GM18873 (cell line): ENCODE results near the gene COL4A2.
A peak's percentile ranks its signal among the peaks of the same experiment; 100 is the strongest.
"Not testable (repeated sequence)": the region's sequence is repeated elsewhere in the genome, so short reads cannot be mapped to it uniquely, and the experiment has no call there.

Experiments used
- ATAC-seq: cut with Tn5 transposase; IDR thresholded peaks from one replicate; pipeline ENCODE4 v1.9.1; 2021; ENCODE audit warnings: mild to moderate bottlenecking, moderate library complexity, moderate number of reproducible peaks; ENCODE audit not compliant: unreplicated experiment, low FRiP score

Gene COL4A2

GRCh38 chr13:110373617-110374016 is 66.5 kb downstream of the COL4A2 start:
- ATAC-seq = no peak

DNA sequence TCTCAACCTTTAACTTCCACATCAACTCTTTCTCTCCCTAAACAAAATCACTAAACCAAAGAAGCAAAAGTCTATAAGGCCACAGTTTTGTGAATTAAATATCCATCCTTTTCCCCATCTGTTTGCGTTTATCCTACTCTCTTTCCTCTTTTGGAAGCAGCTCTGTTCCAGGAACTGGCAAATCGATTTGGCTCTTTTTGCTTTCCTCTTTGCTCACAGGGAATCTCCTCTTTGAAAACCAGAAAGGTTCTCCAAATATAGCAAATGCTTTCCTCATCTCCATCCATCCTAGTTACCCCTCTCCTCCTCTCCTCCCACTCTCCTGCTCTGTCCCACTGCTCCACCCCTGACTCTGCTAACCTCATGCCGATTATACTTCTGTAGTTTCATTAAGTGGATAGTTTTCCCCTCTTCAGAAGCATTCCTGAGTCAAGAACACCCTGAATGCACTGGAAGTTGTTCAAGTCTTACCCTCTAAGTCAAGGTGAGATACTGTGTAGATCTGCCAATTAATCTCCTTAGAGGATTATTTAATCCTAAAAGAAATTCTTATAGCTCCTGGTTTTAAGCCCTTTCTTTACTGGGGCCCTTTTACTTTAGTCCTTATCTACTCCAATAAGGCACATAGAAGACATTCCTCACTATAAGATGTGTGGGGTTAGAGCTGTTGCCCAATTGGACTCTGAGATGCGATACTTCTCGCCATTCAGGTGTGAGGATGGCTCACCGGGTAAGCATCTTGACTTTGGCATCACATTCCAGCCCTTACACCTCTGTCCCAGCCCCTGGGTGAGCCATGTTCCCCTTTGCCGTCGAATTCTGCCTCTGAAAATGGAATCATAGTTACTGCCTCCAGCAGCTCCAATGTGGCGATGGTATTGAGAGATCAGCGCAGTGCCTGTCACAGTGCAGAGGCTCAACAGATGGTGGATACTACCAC is 67.6 kb downstream of the COL4A2 start:
- ATAC-seq = no peak

DNA sequence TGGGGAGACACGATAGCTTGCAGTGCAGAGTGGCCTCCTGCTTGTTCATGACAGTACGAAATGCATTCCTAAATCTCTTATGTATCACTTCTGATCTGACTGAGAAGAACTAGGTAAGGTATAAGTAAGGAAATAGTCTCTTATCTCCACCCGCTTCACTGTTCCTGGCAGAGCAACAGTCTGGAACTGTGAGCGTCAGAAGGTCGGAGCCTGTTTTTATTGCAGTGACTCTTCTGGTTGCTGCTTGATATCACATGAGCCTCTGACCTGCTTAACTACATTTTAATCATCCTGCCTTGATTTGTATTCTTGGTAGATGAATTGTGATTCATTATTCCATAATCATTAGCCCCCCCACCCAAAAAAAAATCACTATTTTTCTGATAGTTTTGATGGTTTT is 69.0 kb downstream of the COL4A2 start:
- ATAC-seq = no peak

DNA sequence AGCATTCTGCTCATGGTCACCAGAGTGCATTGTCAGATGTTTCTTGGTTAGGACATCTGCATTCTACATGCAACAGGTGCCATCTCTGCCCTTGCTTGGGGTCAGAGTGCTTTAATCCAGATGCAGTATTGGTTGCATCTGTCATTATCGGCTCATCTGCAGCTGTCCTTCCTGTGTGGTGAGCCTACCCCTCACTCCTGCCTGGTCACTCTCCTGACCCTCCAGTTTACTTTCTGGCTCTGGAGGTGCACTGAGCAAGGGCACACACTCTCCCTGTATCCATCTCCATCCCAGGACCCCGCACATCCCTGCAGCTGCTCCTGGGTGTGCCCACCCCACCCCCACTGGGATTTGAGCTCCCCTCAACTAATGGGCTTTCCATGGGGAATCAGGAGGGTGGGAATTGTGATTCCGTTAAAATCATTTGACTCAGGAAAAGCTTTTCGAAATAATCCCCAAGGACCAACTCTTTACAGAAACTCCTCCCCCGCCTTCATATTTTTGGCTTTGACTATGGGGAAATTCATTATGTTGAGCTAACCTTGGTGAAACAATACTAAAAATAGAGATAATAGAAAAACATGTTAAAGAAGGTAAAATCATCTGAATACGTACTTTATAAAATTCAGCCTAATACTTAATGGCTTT is 70.2 kb downstream of the COL4A2 start:
- no peak for ATAC-seq

DNA sequence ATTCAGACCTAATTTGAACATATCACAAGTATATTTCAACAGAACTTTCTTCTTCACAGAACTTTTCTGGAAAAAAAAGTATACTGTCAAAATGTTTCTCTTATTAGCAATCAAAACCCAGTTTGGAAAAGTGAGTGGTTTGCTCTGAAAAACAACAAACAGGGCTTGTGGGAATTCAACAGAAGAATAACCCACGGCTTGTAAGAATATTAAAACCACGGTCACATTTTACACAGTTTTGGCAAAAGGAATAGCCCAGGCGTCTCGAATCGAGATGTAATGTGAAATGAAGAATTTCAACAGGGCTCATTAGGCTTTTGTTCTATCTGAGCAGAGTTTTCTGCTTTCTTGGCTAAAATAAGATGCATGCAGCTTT is 70.7 kb downstream of the COL4A2 start:
- ATAC-seq = no peak

- ATAC-seq = no peak
These were observed 72.3 kb downstream of the COL4A2 start for GRCh38 chr13:110379358-110379757.

DNA sequence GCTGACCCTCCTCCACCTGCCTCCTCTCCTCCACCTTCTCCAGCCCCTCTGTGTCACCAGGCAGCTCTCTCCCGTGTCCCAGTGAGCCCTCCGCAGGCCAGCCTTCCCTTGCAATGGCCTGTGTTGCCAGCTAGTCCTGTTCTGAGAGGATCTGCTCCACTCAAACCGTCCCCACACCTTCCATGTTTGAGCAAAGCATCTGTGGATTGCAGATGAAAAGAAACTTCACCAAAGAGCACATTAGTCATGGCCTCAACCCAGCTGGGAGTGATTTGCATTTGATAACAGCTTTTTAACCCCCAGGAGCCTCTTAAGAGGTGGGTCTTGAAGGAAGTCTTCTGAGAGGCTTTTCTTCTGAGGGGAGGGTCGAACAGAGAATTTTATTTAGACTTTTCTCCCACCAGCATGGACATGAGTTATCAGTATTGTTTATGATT is 72.8 kb downstream of the COL4A2 start:
- ATAC-seq = no peak

DNA sequence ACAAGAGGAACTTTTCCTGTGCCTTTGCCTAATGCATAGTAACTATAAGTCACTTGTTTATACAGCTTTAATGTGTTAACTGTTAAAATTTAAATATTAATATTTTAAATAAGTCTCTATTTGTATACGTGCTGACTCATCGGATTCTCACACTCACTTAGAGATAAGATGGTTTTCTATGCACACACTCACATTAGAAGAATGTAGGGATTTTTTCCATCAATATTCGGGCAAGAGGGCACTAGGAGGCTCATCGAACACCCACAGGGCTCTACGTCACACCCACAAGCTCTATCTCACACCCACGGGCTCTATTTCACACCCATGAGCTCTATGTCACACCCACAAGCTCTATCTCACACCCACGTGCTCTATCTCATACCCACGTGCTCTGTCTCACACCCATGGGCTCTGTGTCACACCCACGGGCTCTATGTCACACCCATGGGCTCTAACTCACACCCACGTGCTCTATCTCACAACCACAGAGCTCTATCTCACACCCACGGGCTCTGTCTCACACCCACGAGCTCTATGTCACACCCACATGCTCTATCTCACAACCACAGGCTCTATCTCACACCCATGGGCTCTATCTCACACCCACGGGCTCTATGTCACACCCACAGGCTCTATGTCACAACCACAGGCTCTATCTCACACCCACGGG is 73.4 kb downstream of the COL4A2 start:
- ATAC-seq = no peak

DNA sequence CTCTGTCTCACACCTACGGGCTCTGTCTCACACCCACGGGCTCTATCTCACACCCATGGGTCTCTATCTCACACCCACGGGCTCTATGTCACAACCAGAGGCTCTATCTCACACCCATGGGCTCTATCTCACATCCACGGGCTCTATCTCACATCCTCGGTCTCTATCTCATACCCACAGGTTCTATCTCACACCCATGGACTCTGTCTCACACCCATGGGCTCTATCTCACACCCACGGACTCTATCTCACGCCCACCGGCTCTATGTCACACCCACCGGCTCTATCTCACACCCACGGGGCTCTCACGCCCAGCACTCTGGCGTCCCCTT is 73.9 kb downstream of the COL4A2 start:
- no peak for ATAC-seq

- ATAC-seq = no peak
These were observed 75.1 kb downstream of the COL4A2 start for GRCh38 chr13:110382229-110382628.

DNA sequence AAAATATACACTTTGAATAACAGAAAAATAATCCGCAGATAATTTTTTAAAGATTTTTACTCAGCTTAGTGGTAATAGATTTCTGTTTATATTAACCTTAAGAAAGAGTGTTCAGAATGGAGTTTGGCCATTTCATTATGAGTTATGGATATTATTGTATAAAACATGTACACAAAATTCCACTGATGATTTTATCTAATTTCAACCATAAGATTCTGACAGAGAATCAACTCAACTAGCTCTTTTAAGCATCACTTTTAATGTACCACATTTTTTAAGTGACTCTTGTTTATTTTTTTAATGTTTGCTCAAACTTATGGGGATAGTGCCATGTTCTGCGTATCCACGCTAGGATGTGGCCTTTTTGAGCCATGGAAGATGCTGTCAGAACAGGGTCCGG is 75.7 kb downstream of the COL4A2 start:
- ATAC-seq = no peak

- ATAC-seq = peak; percentile 79
These were observed 80.5 kb downstream of the COL4A2 start for GRCh38 chr13:110387451-110388107.

- ATAC-seq = no peak
These were observed 81.2 kb downstream of the COL4A2 start for GRCh38 chr13:110388108-110388943.

DNA sequence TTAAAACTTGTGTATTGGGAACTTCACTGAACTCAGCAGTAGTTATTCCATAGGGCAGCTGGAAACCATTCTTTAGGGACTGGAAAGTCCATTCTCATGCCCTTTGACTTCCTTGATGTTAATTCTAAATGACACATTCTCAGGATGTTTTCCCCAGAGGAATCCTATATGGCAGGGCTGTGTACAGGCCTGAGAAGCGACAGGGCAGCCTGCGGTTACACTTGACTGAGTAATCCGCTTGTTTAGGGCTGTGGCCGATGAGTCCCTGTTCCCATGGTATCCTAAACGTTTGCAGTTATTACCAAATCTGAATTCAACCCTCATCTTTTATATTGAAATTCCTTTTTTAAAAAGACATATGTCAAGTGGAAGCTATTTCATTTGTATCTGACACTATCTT is 83.5 kb downstream of the COL4A2 start:
- no peak for ATAC-seq

GRCh38 chr13:110391273-110391672 is 84.2 kb downstream of the COL4A2 start:
- no peak for ATAC-seq

DNA sequence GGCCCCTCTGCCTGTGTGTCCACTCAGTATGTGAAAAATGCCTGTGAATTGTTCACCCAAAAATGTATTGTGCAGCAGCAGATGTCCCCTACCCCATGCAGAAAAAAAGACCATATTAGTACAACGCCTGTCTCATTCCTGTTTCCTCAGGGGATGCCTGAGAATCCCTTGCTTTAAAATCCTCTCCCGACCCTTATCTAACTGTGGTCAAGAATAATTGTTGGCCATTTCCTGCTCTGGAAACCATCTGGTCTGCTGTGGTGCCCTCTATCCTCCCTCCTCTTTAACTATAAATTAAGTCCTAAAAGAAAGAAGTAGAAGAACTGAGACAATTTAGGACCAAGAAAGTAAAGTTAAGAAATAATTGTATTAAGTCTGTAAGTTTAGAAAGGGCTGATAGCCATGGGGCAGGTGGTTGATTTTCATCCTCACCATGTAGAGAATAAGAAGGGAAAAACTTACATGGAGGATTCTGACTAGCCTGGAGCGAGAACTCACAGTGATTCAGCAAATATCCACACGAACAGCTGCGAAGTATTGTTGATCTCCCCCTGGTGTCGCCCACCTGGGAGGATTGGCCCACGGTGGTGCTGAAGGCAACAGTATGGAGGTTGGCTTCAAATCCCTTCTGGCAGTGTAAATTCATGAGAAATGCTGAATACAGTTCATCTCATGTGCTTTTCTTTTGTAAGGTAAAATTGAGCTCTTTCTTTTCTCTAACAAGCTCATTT is 85.6 kb downstream of the COL4A2 start:
- no peak for ATAC-seq

- no peak for ATAC-seq
These were observed 86.7 kb downstream of the COL4A2 start for GRCh38 chr13:110393761-110394160.

- no peak for ATAC-seq
These were observed 87.3 kb downstream of the COL4A2 start for GRCh38 chr13:110394371-110394841.

DNA sequence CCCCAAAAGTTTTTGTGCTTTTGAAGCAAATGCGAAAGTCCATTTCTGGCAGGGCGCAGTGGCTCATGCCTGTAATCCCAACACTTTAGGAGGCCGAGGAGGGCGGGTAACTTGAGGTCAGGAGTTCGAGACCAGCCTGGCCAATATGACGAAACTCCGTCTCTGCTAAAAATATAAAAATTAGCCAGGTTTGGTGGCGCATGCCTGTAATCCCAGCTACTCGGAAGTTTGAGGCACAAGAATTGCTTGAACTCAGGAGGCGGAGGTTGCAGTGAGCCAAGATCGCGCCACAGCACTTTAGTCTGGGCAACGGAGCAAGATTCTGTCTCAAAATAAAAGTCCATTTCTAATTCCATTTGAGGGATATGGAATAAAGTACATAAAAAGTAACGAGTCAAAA is 88.5 kb downstream of the COL4A2 start:
- ATAC-seq = not testable (repeated sequence)
